ENCODE results near the gene DAD1.
A peak's percentile ranks its signal among the peaks of the same experiment; 100 is the strongest.

Gene DAD1

GRCh38 chr14:22536853-22537338 lies 52.1 kb downstream of the DAD1 start:
- DNase-seq (ENCODE audit: low spot score): peak; percentile 15

DNA sequence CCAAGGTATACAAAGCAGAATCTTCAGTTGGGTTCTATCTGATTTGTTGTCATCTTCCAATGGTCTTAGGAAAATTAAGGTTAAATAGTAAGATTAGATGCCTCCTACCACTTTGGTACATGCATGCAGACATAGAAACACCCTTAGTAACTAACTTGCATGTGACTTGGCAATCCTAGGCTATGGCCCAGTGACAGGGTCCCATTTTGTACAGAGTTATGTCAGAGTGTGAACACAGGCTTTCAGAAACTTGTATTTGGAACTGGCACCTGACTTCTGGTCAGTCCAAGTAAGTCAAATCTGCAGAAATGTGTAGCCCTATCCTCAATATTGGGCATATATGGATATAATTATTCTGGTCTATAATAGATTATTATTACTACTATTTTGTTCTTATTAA lies 53.1 kb downstream of the DAD1 start:
- DNase-seq (ENCODE audit: low spot score): no peak

- DNase-seq (ENCODE audit: low spot score): no peak
Measured at GRCh38 chr14:22535126-22535525, 53.9 kb downstream of the DAD1 start.

- no peak for DNase-seq (ENCODE audit: low spot score)
Measured at GRCh38 chr14:22534547-22534946, 54.5 kb downstream of the DAD1 start.

- no peak for DNase-seq (ENCODE audit: low spot score)
Measured at GRCh38 chr14:22533739-22534359, 55.2 kb downstream of the DAD1 start.

GRCh38 chr14:22533057-22533704 lies 55.8 kb downstream of the DAD1 start:
- no peak for DNase-seq (ENCODE audit: low spot score)

GRCh38 chr14:22532345-22533056 lies 56.5 kb downstream of the DAD1 start:
- DNase-seq (ENCODE audit: low spot score): no peak

GRCh38 chr14:22531451-22532344 lies 57.3 kb downstream of the DAD1 start:
- no peak for DNase-seq (ENCODE audit: low spot score)

GRCh38 chr14:22530127-22530526 lies 58.9 kb downstream of the DAD1 start:
- no peak for DNase-seq (ENCODE audit: low spot score)

- no peak for DNase-seq (ENCODE audit: low spot score)
Measured at GRCh38 chr14:22526744-22527143, 62.3 kb downstream of the DAD1 start.

GRCh38 chr14:22526218-22526617 lies 62.8 kb downstream of the DAD1 start:
- no peak for DNase-seq (ENCODE audit: low spot score)

DNA sequence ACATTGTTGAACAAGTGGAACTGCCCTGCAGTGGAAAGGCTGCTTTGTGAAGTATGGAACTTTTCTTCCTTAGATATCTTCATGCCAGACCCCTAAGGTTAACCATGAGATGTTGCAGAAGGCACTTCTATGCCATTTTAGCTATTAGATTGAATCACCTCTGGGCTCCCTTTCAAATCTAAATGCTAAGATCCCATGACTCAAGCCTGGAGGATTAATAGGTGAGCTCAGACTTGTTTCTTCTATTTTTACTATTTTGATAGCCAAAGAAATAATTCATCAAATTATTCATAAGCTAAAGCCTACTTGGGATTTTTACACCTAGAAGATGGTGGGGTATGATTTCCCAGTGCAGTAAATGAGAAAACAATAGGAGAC lies 64.3 kb downstream of the DAD1 start:
- no peak for DNase-seq (ENCODE audit: low spot score)

DNA sequence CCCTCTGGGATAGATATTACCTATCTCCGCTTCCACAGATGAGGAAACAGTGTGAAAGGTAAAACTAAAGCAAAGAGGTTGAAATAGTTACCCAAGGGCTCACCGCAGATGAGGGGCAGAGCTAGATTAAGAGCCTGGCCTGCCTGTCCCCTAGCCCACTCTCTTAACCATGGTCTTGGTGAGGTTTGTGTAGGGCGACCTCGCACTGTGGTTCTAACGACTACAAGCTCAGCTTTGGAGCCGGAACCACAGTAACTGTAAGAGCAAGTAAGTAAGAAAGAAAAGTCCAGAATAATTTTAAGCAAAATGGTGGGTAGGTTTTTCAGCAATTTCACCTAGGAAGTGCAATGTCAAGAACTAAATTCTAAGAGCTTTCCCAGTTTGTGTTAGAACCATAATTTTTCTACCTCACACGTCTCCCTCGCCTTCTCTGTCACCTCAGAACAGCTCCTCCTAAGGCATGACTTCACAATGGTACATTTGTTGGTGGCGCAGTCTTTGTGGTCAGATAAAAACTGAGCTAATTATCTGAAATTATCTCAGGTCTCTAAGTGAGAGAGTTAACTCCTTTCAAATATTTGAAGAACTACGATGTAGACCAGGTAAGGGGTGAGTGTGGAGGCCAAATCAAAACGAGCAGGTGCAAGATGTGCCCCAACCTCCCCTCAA lies 64.8 kb downstream of the DAD1 start:
- no peak for DNase-seq (ENCODE audit: low spot score)

GRCh38 chr14:22523283-22523682 lies 65.7 kb downstream of the DAD1 start:
- no peak for DNase-seq (ENCODE audit: low spot score)

GRCh38 chr14:22522466-22522957 lies 66.5 kb downstream of the DAD1 start:
- DNase-seq (ENCODE audit: low spot score): no peak

DNA sequence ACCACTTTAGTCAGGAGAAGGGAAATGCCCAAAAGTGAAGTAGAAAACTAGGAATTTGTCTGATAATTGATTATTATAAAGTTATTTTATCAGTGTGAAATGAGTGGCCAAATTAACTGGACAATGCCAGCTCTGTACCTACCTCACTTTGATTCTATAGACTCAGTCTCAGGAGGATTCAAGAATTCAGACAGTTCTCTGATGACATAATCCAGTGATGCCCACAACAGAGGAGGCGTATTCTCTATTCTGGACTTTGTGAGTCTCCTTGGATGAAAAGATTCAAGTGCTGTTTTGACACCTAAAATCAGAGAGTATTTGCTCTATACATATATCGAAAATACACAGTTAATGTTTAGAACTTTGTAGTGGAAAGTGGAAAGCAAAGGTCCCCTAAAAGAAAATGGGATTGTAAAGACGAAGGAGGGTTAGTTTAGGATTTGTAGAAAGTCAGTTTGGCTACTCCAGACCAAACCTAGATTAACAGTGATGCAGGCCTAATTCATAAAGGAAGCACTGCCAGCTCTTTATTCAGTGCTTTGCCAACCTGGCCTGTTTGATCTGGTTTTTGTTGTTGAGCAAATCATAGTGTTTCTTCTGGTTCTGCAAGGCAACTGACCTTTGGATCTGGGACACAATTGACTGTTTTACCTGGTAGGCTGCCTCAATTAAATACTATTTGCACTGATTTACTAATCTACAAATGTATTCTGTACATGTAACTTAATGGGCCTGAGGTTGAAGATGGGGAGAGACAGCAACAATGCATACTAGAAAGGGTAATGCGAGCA lies 67.4 kb downstream of the DAD1 start:
- DNase-seq (ENCODE audit: low spot score): no peak

GRCh38 chr14:22520796-22521195 lies 68.2 kb downstream of the DAD1 start:
- DNase-seq (ENCODE audit: low spot score): no peak

DNA sequence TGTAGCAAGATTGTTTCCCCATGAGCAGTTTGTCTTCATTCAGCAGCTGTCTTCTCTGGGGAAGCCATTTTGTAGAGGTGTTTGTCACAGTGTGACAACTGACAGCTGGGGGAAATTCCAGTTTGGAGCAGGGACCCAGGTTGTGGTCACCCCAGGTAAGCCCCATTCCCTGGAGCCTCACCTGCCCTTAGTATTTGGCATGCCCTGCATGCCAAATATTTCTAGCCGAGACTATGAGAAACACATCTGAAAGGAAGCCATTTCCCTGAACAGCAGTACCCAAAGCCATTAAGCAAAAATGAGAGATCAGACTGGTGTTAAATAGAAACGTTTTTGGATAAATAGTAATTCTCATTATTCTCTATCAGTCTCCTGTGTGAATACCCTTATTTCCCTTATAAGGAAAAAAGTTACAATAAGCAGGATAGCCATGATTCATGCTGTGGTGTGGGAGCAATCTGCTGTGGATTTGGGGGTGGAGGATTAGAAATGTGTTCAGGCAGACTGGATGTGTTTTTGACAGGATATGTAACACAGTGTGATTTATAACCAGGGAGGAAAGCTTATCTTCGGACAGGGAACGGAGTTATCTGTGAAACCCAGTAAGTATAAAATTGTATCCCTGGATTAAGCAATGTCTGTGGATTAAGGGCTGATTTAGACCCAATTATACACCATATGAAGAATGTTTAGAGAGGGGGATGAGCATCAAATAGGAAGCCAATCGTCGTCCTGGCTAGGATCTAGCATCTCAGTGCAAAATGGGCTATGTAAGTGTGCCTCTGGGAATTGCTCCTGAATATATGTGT lies 68.9 kb downstream of the DAD1 start:
- DNase-seq (ENCODE audit: low spot score): no peak

GRCh38 chr14:22518073-22518472 lies 71.0 kb downstream of the DAD1 start:
- DNase-seq (ENCODE audit: low spot score): no peak

All from iPS-NIHi11 (cell line).